ENCODE results near the gene DNASE1L1.

Gene DNASE1L1

DNA sequence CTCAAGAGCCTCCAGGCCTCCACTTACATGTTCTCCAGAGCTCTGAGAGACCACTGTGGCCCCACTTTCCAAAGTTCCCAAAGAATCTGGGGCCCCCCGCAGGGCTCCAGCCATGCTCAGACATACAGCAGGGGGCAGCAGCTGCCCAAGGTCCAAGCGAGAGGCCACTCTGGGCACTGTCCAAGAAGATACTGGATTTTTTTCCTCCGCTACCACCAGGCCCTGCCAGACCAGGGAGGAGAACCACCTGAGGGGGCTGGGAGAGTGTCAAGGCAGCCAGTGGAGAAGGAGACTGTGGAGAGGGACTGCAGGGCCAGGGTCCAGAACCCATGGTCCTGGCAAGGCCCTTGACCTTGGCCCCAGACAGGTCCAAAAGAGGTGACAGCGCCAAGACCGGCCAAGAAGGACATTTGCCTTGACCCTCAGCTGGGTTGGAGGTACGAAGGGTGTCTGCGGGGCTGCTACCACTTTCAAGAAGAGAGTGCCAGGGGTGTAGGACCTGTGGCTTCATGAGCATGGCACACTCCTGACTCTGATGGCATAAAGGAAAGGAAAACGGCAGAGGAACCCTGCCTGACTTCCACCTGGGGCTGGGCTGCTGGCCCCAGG, 24.7 kb downstream of the DNASE1L1 start:
- peak in 2 of 56 donors; percentile 3 to 21 for DNase-seq

- no peak for DNase-seq
Measured at GRCh38 chrX:154383359-154384283, 25.4 kb downstream of the DNASE1L1 start.

DNA sequence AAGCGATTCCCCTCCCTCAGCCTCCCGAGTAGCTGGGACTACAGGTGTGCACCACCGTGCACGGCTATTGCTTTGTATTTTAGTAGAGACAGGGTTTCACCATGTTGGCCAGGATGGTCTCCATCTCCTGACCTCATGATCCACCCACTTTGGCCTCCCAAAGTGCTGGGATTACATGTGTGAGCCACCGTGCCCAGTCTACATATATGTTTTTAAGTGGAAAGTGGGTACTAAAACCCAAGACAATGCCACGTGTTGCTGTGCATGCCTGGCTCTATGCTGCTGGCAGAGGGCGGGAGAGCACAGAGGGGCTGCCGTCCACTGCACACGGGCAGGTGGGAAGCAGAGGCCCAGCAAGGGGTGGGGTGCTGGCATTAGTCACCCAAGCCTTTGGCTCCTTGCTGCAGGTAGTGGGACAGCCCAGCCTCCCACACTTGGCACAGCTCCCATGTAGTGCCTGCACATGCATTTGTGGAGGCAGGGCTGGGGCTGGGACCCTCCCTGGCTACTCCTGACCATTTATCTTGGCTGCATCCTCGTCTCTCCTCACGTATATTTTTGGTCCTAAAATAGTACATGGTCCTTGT, 26.5 kb downstream of the DNASE1L1 start:
- DNase-seq = peak in 1 of 56 donors; percentile 7

DNA sequence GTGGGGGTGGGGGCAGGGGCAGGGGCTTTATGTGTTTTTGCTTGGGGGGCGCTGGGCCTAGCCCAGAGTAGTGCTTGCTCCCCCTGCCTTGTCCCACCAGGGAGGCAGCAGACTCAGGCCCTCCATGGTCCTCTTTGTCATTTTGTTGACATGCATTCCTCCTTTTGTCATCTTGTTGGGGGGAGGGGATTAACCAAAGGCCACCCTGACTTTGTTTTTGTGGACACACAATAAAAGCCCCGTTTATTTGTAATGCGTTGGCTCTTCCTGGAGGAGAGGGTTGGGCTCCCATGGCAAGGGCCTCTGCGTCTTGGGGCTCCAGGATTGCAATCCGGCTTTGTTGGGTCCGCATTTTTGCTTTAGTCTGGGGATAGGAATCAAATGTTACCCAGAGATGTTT, 27.8 kb downstream of the DNASE1L1 start:
- DNase-seq = no peak

DNA sequence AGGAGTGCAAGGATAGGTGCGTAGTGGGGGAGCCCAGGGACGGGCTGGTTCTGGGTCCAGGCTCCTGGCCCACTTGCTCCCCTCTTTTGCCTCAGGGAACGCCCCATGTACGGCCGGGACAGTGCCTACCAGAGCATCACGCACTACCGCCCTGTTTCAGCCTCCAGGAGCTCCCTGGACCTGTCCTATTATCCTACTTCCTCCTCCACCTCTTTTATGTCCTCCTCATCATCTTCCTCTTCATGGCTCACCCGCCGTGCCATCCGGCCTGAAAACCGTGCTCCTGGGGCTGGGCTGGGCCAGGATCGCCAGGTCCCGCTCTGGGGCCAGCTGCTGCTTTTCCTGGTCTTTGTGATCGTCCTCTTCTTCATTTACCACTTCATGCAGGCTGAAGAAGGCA, 28.3 kb downstream of the DNASE1L1 start:
- no peak for DNase-seq

DNA sequence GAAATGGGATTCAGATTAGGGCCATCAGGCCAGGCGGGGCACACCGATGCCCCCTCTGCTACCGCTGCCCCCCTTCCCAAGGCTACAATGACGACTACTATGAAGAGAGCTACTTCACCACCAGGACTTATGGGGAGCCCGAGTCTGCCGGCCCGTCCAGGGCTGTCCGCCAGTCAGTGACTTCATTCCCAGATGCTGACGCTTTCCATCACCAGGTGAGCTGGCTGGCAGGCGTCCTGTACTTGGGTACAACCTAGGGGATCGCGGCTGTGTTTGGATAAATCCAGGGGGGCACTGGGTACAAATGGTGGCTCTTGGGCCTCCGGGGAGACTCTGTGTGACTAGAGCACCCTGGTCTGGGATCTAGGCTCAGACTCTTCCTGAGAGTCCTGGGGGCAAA, 28.9 kb downstream of the DNASE1L1 start:
- DNase-seq = no peak

DNA sequence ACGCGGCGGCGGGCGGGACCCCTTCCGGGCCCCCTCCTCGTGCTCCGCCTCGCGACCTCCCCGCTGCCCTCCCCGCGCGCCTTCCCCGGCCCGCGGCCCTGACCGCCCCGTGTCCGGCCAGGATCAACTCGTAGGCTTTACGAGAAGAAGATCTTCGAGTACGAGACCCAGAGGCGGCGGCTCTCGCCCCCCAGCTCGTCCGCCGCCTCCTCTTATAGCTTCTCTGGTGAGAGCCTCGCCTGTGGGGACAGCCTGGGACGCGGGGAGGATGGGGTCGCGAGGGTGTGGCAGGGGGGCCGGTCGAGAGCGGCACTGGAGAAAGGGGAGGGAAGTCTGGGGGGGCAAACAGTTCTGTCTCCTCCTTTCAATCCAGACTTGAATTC, 29.5 kb downstream of the DNASE1L1 start:
- no peak for DNase-seq

- peak; percentile 82 to 100 (median 99) for DNase-seq
Measured at GRCh38 chrX:154378799-154379568, 30.1 kb downstream of the DNASE1L1 start, which contains the start of gene EMD. Gene EMD (plus strand): TSS chrX:154379295. CDS start chrX:154379485, 190 bp downstream.

DNA sequence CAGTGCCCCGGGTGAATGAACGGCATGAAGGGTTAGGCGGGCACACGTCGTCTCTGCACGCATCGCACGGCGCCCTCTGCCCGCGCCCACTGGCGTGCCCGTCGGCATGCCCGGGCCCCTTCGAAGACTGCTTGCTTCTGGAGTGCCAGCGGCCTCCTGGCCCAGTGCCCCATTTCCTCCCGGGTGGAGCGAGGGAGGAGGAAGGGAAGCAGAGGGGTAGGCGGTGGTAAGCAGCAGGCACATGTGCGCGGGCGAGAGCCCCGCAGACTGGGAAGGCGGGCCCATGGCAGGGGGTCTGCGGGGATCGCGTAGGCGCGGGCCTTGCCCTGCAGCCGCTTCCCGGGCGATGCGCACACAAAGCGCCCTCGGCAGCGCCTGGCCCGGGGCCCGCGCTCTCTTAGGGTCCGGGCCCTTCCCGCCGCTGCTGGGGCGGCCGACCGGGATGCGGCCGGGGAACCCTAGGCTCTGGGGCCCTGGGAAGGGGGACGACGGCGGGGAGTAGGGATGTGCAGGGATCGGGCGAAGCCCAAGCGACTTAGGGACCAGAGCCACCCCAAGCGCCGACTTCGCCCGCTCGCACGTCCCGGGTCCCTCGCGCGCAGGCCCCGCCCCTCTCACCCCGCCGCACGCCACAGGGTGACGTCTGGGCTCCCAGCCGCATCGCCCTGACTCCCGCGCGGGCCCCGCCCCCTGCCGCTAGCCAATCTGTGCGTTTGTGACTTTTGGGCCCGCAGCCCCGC, 30.8 kb downstream of the DNASE1L1 start:
- peak in 35 of 56 donors; percentile 5 to 63 (median 39) for DNase-seq

DNA sequence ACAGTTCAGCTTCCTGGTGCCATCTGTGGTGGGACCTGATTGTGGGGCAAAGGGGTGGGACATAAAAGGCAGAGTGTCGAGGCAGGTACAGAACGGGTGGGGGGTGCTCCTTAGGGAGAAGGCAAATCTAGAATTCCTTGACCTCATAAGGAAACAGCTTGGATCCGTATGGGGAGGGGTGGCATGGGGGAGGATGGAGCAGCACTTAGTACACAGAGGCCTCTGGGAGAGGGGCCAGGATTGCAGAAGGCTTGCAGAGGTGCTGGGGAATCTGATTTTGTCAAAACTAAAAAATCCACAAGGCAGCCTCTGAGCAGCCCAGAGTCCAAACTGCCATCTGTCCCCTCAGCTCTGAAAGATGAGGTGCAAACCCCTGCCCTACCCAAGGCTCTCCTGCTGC, 32.3 kb downstream of the DNASE1L1 start:
- no peak for DNase-seq

- no peak for DNase-seq
Measured at GRCh38 chrX:154375156-154375504, 33.9 kb downstream of the DNASE1L1 start.

- DNase-seq = peak in 11 of 56 donors; percentile 1 to 39 (median 11)
Measured at GRCh38 chrX:154374313-154375155, 34.5 kb downstream of the DNASE1L1 start, which contains the start of gene FLNA. Gene FLNA (minus strand): TSS chrX:154374634. CDS start chrX:154371245, 3,389 bp downstream.

GRCh38 chrX:154373340-154374306, 35.4 kb downstream of the DNASE1L1 start:
- DNase-seq = peak in 43 of 56 donors; percentile 8 to 70 (median 48)

GRCh38 chrX:154372612-154373022, 36.4 kb downstream of the DNASE1L1 start:
- DNase-seq = no peak

GRCh38 chrX:154371789-154372300, 37.2 kb downstream of the DNASE1L1 start:
- DNase-seq = no peak

- DNase-seq = peak; percentile 17 to 93 (median 81)
Measured at GRCh38 chrX:154371017-154371788, 37.9 kb downstream of the DNASE1L1 start.

Measured in nucleus accumbens (tissue), 56 donors.